H1 (cell line): ENCODE data around the gene SLC13A3. TPM values are rescaled to one million over a fixed set of nuclear protein-coding genes. Genes with fewer than 3 reads are reported as not detected.

ENCODE experiments used
- CTCF ChIA-PET: fragments of 300-600 bp; sonication (Branson Sonifier 250); formaldehyde crosslinking; loops from one replicate; lab custom pipeline; 2021; ENCODE audit not compliant: partially characterized antibody; lab: Charles Lee
- POLR2A ChIA-PET: fragments of 300-600 bp; sonication (Branson Sonifier 250); formaldehyde crosslinking; loops from one replicate; lab custom pipeline; 2021; ENCODE audit warnings: inconsistent platforms; ENCODE audit not compliant: partially characterized antibody; lab: Charles Lee
- DNase-seq, 2 experiments: peaks; one replicate each; pipeline versions ENCODE4 v3.0.0 to v3.0.0-alpha.2; 2010 to 2022; ENCODE audit warnings: low spot score in 2 of 2, low read depth in 1 of 2, mixed read lengths in 1 of 2
- FAIRE-seq: peaks from 2 replicates; lab custom pipeline; 2011; peaks lifted over from hg19 to GRCh38; lab: Jason Lieb, UNC
- H2AFZ ChIP-seq: 2 replicates; pipeline ENCODE4 v1.8.1; 2012; ENCODE audit warnings: low read length, inconsistent platforms
- H2AK5ac ChIP-seq: 2 replicates; pipeline ENCODE4 v1.6.1; 2013; ENCODE audit warnings: low read depth, low read length
- H2BK120ac ChIP-seq: replicated peaks from 2 replicates; pipeline ENCODE3; 2013; ENCODE audit warnings: low read depth, low read length, inconsistent platforms
- H2BK12ac ChIP-seq: 2 replicates; pipeline ENCODE4 v1.6.1; 2013; ENCODE audit warnings: low read depth, low read length
- H2BK15ac ChIP-seq: 2 replicates; pipeline ENCODE4 v1.6.1; 2013; ENCODE audit warnings: low read length
- H2BK20ac ChIP-seq: 2 replicates; pipeline ENCODE4 v1.6.1; 2013; ENCODE audit warnings: low read length
- H2BK5ac ChIP-seq: 2 replicates; pipeline ENCODE4 v1.6.1; 2013; ENCODE audit warnings: low read depth, low read length
- H3K14ac ChIP-seq: 2 replicates; pipeline ENCODE4 v1.6.1; 2013; ENCODE audit warnings: inconsistent platforms; ENCODE audit not compliant: insufficient read length
- H3K18ac ChIP-seq: 2 replicates; pipeline ENCODE4 v1.6.1; 2013; ENCODE audit warnings: low read length; ENCODE audit errors: extremely low read depth
- H3K23ac ChIP-seq: 2 replicates; pipeline ENCODE4 v1.6.1; 2013; ENCODE audit warnings: inconsistent platforms; ENCODE audit not compliant: insufficient read length
- H3K23me2 ChIP-seq: 2 replicates; pipeline ENCODE4 v1.6.1; 2013; ENCODE audit warnings: low read depth, low read length
- H3K27ac ChIP-seq: 2 replicates; pipeline ENCODE4 v1.6.1; 2011; ENCODE audit warnings: low read depth, low read length, inconsistent platforms
- H3K27me3 ChIP-seq, 4 experiments: replicated peaks in 1 of 4; 1 replicate in 1 of 4; 2 replicates in 3 of 4; pipeline versions ENCODE4 v1.6.1 to v1.8.1; 2011 to 2013; ENCODE audit warnings: low read length in 3 of 4, mild to moderate bottlenecking in 3 of 4, inconsistent platforms in 2 of 4, mixed read lengths in 2 of 4, moderate library complexity in 1 of 4; ENCODE audit not compliant: control insufficient read depth in 3 of 4, insufficient read depth in 3 of 4; ENCODE audit errors: extremely low read depth in 1 of 4
- H3K36me3 ChIP-seq, 4 experiments: 2 replicates each; pipeline versions ENCODE4 v1.6.1 to v1.8.1; 2011 to 2013; ENCODE audit warnings: mild to moderate bottlenecking in 4 of 4, low read length in 3 of 4, moderate library complexity in 2 of 4, control low read depth in 1 of 4, inconsistent platforms in 1 of 4; ENCODE audit not compliant: insufficient read depth in 4 of 4, control insufficient read depth in 2 of 4
- H3K4ac ChIP-seq: replicated peaks from 2 replicates; pipeline ENCODE3; 2013; ENCODE audit warnings: low read length, low read depth, mixed read lengths, inconsistent platforms; ENCODE audit not compliant: insufficient read length
- H3K4me1 ChIP-seq, 4 experiments: replicated peaks in 1 of 4; 1 replicate in 1 of 4; 2 replicates in 3 of 4; pipeline versions ENCODE4 v1.6.1 to v1.8.1; 2011 to 2013; ENCODE audit warnings: low read length in 3 of 4, inconsistent platforms in 2 of 4, mixed read lengths in 1 of 4; ENCODE audit not compliant: insufficient read depth in 4 of 4, control insufficient read depth in 3 of 4
- H3K4me2 ChIP-seq, 2 experiments: 2 replicates each; pipeline versions ENCODE4 v1.6.1 to v1.8.1; 2011 to 2013; ENCODE audit warnings: low read depth in 2 of 2, low read length in 2 of 2, control low read depth in 1 of 2, inconsistent platforms in 1 of 2, mild to moderate bottlenecking in 1 of 2; ENCODE audit not compliant: insufficient read depth in 1 of 2
- H3K4me3 ChIP-seq, 4 experiments: fragments of 200-600, 300-600 bp in 1 of 4; sonication (generic), shearing (Covaris generic), sonication (Bioruptor Twin) in 1 of 4; 2 replicates each; pipeline versions ENCODE4 v1.5.1 to v1.8.1; 2011 to 2016; ENCODE audit warnings: low read length in 4 of 4, low read depth in 3 of 4, control low read depth in 2 of 4, inconsistent platforms in 2 of 4, mild to moderate bottlenecking in 2 of 4, mixed read lengths in 1 of 4, moderate library complexity in 1 of 4; ENCODE audit not compliant: insufficient read depth in 2 of 4; ENCODE audit errors: extremely low read depth in 1 of 4
- H3K56ac ChIP-seq: replicated peaks from 2 replicates; pipeline ENCODE3; 2013; ENCODE audit warnings: low read depth, mild to moderate bottlenecking, mixed read lengths, low read length, inconsistent platforms; ENCODE audit not compliant: insufficient read length
- H3K79me1 ChIP-seq: 2 replicates; pipeline ENCODE4 v1.6.1; 2013; ENCODE audit warnings: low read depth, low read length, control low read depth
- H3K79me2 ChIP-seq, 2 experiments: 2 replicates each; pipeline versions ENCODE4 v1.6.1 to v1.8.1; 2012 to 2013; ENCODE audit warnings: low read length in 2 of 2, mild to moderate bottlenecking in 2 of 2, inconsistent platforms in 1 of 2; ENCODE audit not compliant: insufficient read depth in 2 of 2, control insufficient read depth in 1 of 2
- H3K9ac ChIP-seq, 4 experiments: replicated peaks in 1 of 4; 1 replicate in 1 of 4; 2 replicates in 3 of 4; pipeline versions ENCODE4 v1.6.1 to v1.8.1; 2011 to 2013; ENCODE audit warnings: low read depth in 3 of 4, low read length in 3 of 4, control low read depth in 2 of 4, mild to moderate bottlenecking in 2 of 4, moderate library complexity in 2 of 4, inconsistent platforms in 1 of 4; ENCODE audit errors: extremely low read depth in 1 of 4
- H3K9me3 ChIP-seq, 2 experiments: 2 replicates each; pipeline versions ENCODE4 v1.6.1 to v1.8.1; 2012 to 2013; ENCODE audit warnings: mild to moderate bottlenecking in 2 of 2, moderate library complexity in 2 of 2, control low read depth in 1 of 2, inconsistent platforms in 1 of 2, low read depth in 1 of 2, low read length in 1 of 2, mixed read lengths in 1 of 2; ENCODE audit not compliant: insufficient read depth in 2 of 2
- H4K20me1 ChIP-seq, 2 experiments: replicated peaks in 1 of 2; 2 replicates each; pipeline versions ENCODE3 to v1.8.1; 2011 to 2013; ENCODE audit warnings: inconsistent platforms in 2 of 2, low read length in 2 of 2, mild to moderate bottlenecking in 1 of 2; ENCODE audit not compliant: insufficient read depth in 2 of 2, control insufficient read depth in 1 of 2
- H4K5ac ChIP-seq: 2 replicates; pipeline ENCODE4 v1.6.1; 2013; ENCODE audit warnings: low read length, low read depth, mixed read lengths, inconsistent platforms; ENCODE audit not compliant: insufficient read length
- H4K8ac ChIP-seq: 2 replicates; pipeline ENCODE4 v1.8.0; 2013; ENCODE audit warnings: mild to moderate bottlenecking, moderate library complexity, low read length, inconsistent platforms; ENCODE audit not compliant: insufficient read depth; ENCODE audit errors: extremely low read depth
- H4K91ac ChIP-seq: replicated peaks from 2 replicates; pipeline ENCODE3; 2013; ENCODE audit warnings: low read length, mixed read lengths, inconsistent platforms; ENCODE audit not compliant: insufficient read length
- ATF3 ChIP-seq: IDR thresholded peaks from 2 replicates; pipeline ENCODE4 v1.6.1; 2011; ENCODE audit warnings: low read depth, mild to moderate bottlenecking, low read length; ENCODE audit not compliant: insufficient read depth
- KDM1A ChIP-seq: fragments of 200-600, 300-600 bp; sonication (generic); IDR thresholded peaks from 2 replicates; pipeline ENCODE4 v1.7.1; 2016; ENCODE audit warnings: mild to moderate bottlenecking, low read length, borderline replicate concordance
- NRF1 ChIP-seq: IDR thresholded peaks from 2 replicates; pipeline ENCODE4 v1.6.1; 2011; ENCODE audit warnings: mild to moderate bottlenecking, low read depth, low read length, improper control_type of control experiment
- POU5F1 ChIP-seq: IDR thresholded peaks from 2 replicates; pipeline ENCODE4 v1.6.1; 2011; ENCODE audit warnings: low read depth, mild to moderate bottlenecking, low read length, moderate library complexity
- SIX5 ChIP-seq: IDR thresholded peaks from 2 replicates; pipeline ENCODE4 v1.6.1; 2011; ENCODE audit warnings: mild to moderate bottlenecking, low read depth, low read length
- SUZ12 ChIP-seq: fragments of 200-600 bp; sonication (generic); IDR thresholded peaks from 2 replicates; pipeline ENCODE4 v1.6.1; 2012; ENCODE audit warnings: mild to moderate bottlenecking, inconsistent platforms, low read length, moderate library complexity, mixed read lengths
- TAF1 ChIP-seq: IDR thresholded peaks from 2 replicates; pipeline ENCODE4 v1.6.1; 2011; ENCODE audit warnings: mild to moderate bottlenecking, low read depth, low read length
- TCF12 ChIP-seq: IDR thresholded peaks from 2 replicates; pipeline ENCODE4 v1.6.1; 2011; ENCODE audit warnings: low read depth, mild to moderate bottlenecking, low read length
- WGBS, 2 experiments: shearing (Covaris generic) in 1 of 2; methylation state at CpG; one replicate each; pipeline versions ENCODE4 v1.1.6 to v1.1.7; 2013 to 2015; ENCODE audit warnings: low lambda C conversion rate in 2 of 2, mixed read lengths in 2 of 2, inconsistent platforms in 1 of 2, low coverage in 1 of 2, missing lambda C conversion rate in 1 of 2; ENCODE audit not compliant: insufficient replicate concordance in 2 of 2, insufficient coverage in 1 of 2, insufficient read length in 1 of 2; ENCODE audit errors: extremely low coverage in 1 of 2, missing lambda C conversion rate in 1 of 2; 5-methylcytosine and 5-hydroxymethylcytosine counted together
- polyA plus RNA-seq, 7 experiments: library from polyadenylated mRNA; depleted of rRNA in 3 of 7; stranded (reverse) in 5 of 7; unstranded in 2 of 7; fragments of >200 nt in 5 of 7; fragments of 200-250 nt in 2 of 7; gene quantifications; 1 replicate in 5 of 7; 2 replicates in 1 of 7; 4 replicates in 1 of 7; pipeline versions ENCODE4 v1.2.1 to v1.2.3, GENCODE V29; 2011 to 2013; ENCODE audit warnings: missing spikeins in 2 of 7, mixed read lengths in 2 of 7
- total RNA-seq: library from RNA; stranded (reverse); fragmentation: NEBNext Ultra II Directional; extraction: Animal tissue kit (Norgen Biotek cat#: 25700); gene quantifications from 2 replicates; pipeline ENCODE4 v1.2.1, GENCODE V29; 2021

The SLC13A3 gene
- total and polyA plus RNA-seq, 2 of the 8 experiments (the other 6 are each of a cell fraction or from before 2014, with no cell fraction given), result 9.4 to 12.6 TPM

GRCh38 chr20:46670228-46670584 is 18.9 kb upstream of the SLC13A3 start:
- Histone ChIP-seq H3K4me2 (no peak overlapping the region), H3K4me1 (peaks cover 3 to 17% (median 8%) of the 10 kb centered on the region in 4 experiments; a peak in 6 of 7 replicates), H3K9me3 (peaks cover 6 to 16% of the 10 kb centered on the region in 2 experiments; a peak in 3 of 4 replicates), H2AFZ (no peak overlapping the region), H2BK120ac (no peak overlapping the region), H3K18ac (no peak overlapping the region), H3K56ac (no peak overlapping the region), H3K14ac (no peak overlapping the region), H3K27ac (no peak overlapping the region), H3K23me2 (no peaks in the 10 kb centered on the region), H4K20me1 (no peaks in the 10 kb centered on the region), H3K9ac (no peak overlapping the region), H3K23ac (no peak overlapping the region), H3K4ac (no peak overlapping the region), H2BK20ac (no peak overlapping the region), H2BK5ac (no peak overlapping the region), H4K5ac (no peak overlapping the region), H4K8ac (no peak overlapping the region), H2BK12ac (no peak overlapping the region), H3K79me2 (peaks cover 0 to 4% of the 10 kb centered on the region in 2 experiments; a peak in 1 of 4 replicates), H2BK15ac (no peak overlapping the region), H4K91ac (no peak overlapping the region), H2AK5ac (no peak overlapping the region), H3K4me3 (no peak overlapping the region), H3K27me3 (no peaks in the 10 kb centered on the region; a peak in 2 of 7 replicates), H3K36me3 (peaks cover 0 to 4% (median 0%) of the 10 kb centered on the region in 4 experiments; a peak in 1 of 8 replicates), H3K79me1 (no peaks in the 10 kb centered on the region)
- WGBS, 2 experiments, result 97% methylated on average over 2 of the region's 2 CpGs; no CpG with 5 or more reads in 1 of the 2 experiments
- CTCF ChIA-PET, result interaction anchor here (0.6 to 4.4 kb wide), 5 partner anchors 10 to 465 kb away, joined by 3 to 21 read pairs (median 4); no protein-coding TSS in a partner anchor
- TF ChIP-seq ATF3, result no peak
- no peak for TF ChIP-seq TAF1
- TF ChIP-seq POU5F1, result no peak
- no peak for TF ChIP-seq SIX5
- TF ChIP-seq SUZ12, result no peak
- no peak for TF ChIP-seq KDM1A
- TF ChIP-seq TCF12, result no peak
- TF ChIP-seq NRF1, result no peak
- DNase-seq (no peak), FAIRE-seq (no peak)
- POLR2A ChIA-PET, result no interaction called here
